Measurements from ENCODE around the gene PRSS22.
A peak's percentile ranks its signal among the peaks of the same experiment; 100 is the strongest.
"Not testable (repeated sequence)": the region's sequence is repeated elsewhere in the genome, so short reads cannot be mapped to it uniquely, and the experiment has no call there.

PRSS22 gene

GRCh38 chr16:2857451-2858244, at the start of gene PRSS22:
Gene PRSS22, minus strand, starts transcription at chr16:2858170. Its CDS starts 66 bp downstream, at chr16:2858104.
- DNase-seq: no peak
- in situ Hi-C loops (cut with MboI; ENCODE audit: low pct_unique_long_range_greater_than_20kb, low sequenced_read_pairs): no loop called here

GRCh38 chr16:2907084-2907753, 49.2 kb upstream of the PRSS22 start:
- in situ Hi-C loops (cut with MboI; ENCODE audit: low pct_unique_long_range_greater_than_20kb, low sequenced_read_pairs): not testable (repeated sequence)

GRCh38 chr16:2905988-2906387, 48.0 kb upstream of the PRSS22 start:
- in situ Hi-C loops (cut with MboI; ENCODE audit: low pct_unique_long_range_greater_than_20kb, low sequenced_read_pairs): no loop called here
- no peak for DNase-seq

More at GRCh38 chr16:2907084-2907753, 49.2 kb upstream of the PRSS22 start:
- peak; percentile 71 for DNase-seq

GRCh38 chr16:2905241-2905987, 47.4 kb upstream of the PRSS22 start:
- DNase-seq: peak; percentile 96
- in situ Hi-C loops (cut with MboI; ENCODE audit: low pct_unique_long_range_greater_than_20kb, low sequenced_read_pairs): no loop called here

- in situ Hi-C loops (cut with MboI; ENCODE audit: low pct_unique_long_range_greater_than_20kb, low sequenced_read_pairs): no loop called here
- DNase-seq: no peak
Measured at GRCh38 chr16:2904922-2905240, 46.9 kb upstream of the PRSS22 start.

GRCh38 chr16:2904100-2904921, 46.3 kb upstream of the PRSS22 start:
- peak; percentile 92 for DNase-seq
- in situ Hi-C loops (cut with MboI; ENCODE audit: low pct_unique_long_range_greater_than_20kb, low sequenced_read_pairs): no loop called here

- no peak for DNase-seq
- in situ Hi-C loops (cut with MboI; ENCODE audit: low pct_unique_long_range_greater_than_20kb, low sequenced_read_pairs): no loop called here
Measured at GRCh38 chr16:2902337-2903130, 44.6 kb upstream of the PRSS22 start.

GRCh38 chr16:2900526-2901075, 42.6 kb upstream of the PRSS22 start:
- DNase-seq: no peak
- in situ Hi-C loops (cut with MboI; ENCODE audit: low pct_unique_long_range_greater_than_20kb, low sequenced_read_pairs): no loop called here

GRCh38 chr16:2899564-2900072, 41.6 kb upstream of the PRSS22 start:
- no peak for DNase-seq
- in situ Hi-C loops (cut with MboI; ENCODE audit: low pct_unique_long_range_greater_than_20kb, low sequenced_read_pairs): no loop called here

- in situ Hi-C loops (cut with MboI; ENCODE audit: low pct_unique_long_range_greater_than_20kb, low sequenced_read_pairs): no loop called here
- DNase-seq: no peak
Measured at GRCh38 chr16:2898831-2899563, 41.0 kb upstream of the PRSS22 start.

- no peak for DNase-seq
- in situ Hi-C loops (cut with MboI; ENCODE audit: low pct_unique_long_range_greater_than_20kb, low sequenced_read_pairs): no loop called here
Measured at GRCh38 chr16:2897110-2897509, 39.1 kb upstream of the PRSS22 start.

- in situ Hi-C loops (cut with MboI; ENCODE audit: low pct_unique_long_range_greater_than_20kb, low sequenced_read_pairs): no loop called here
Measured at GRCh38 chr16:2896480-2897010, 38.6 kb upstream of the PRSS22 start.

GRCh38 chr16:2895813-2896212, 37.8 kb upstream of the PRSS22 start:
- no peak for DNase-seq
- in situ Hi-C loops (cut with MboI; ENCODE audit: low pct_unique_long_range_greater_than_20kb, low sequenced_read_pairs): no loop called here

More at GRCh38 chr16:2896480-2897010, 38.6 kb upstream of the PRSS22 start:
- DNase-seq: no peak

GRCh38 chr16:2894231-2894630, 36.3 kb upstream of the PRSS22 start:
- DNase-seq: no peak
- in situ Hi-C loops (cut with MboI; ENCODE audit: low pct_unique_long_range_greater_than_20kb, low sequenced_read_pairs): no loop called here

GRCh38 chr16:2884041-2884451, 26.1 kb upstream of the PRSS22 start:
- in situ Hi-C loops (cut with MboI; ENCODE audit: low pct_unique_long_range_greater_than_20kb, low sequenced_read_pairs): no loop called here
- DNase-seq: no peak

- peak; percentile 34 for DNase-seq
- in situ Hi-C loops (cut with MboI; ENCODE audit: low pct_unique_long_range_greater_than_20kb, low sequenced_read_pairs): no loop called here
Measured at GRCh38 chr16:2883458-2883908, 25.5 kb upstream of the PRSS22 start.
